PC-3 (cell line): ENCODE results near the gene SEMA3C. TPM values are rescaled to one million over a fixed set of nuclear protein-coding genes. Genes with fewer than 3 reads are reported as not detected.

ENCODE experiments used
- ATAC-seq: fragments of 200-7000 bp; cut with Tn5 transposase; 2 replicates; pipeline ENCODE4 v1.9.1; 2020; ENCODE audit warnings: mild to moderate bottlenecking, moderate library complexity
- BruUV-seq: library from RNA; stranded (reverse); fragments of 400-500 nt; replicated peaks from 2 replicates; lab custom pipeline; 2021; lab: Mats Ljungman, UMichigan
- CTCF ChIA-PET: fragments of 300-600 bp; sonication (Branson Sonifier 250); formaldehyde crosslinking; loops from one replicate; lab custom pipeline; 2022; ENCODE audit warnings: antibody characterized with exemption; lab: Charles Lee
- POLR2A ChIA-PET: fragments of 300-600 bp; sonication (Branson Sonifier 250); formaldehyde crosslinking; loops from one replicate; lab custom pipeline; 2022; ENCODE audit warnings: antibody characterized with exemption; ENCODE audit not compliant: unreplicated experiment; lab: Charles Lee
- DNase-seq: peaks from one replicate; pipeline ENCODE4 v3.0.0-alpha.2; 2015
- H2AFZ ChIP-seq: fragments of 300-600 bp; sonication (generic); 2 replicates; pipeline ENCODE4 v1.6.0; 2016; ENCODE audit warnings: antibody characterized with exemption, low read length
- H3F3A ChIP-seq: fragments of 300-600 bp; sonication (generic); one replicate; pipeline ENCODE4 v1.6.0; 2017; ENCODE audit warnings: antibody characterized with exemption, low read length, control low read depth, mild to moderate bottlenecking; ENCODE audit not compliant: unreplicated experiment
- H3K27ac ChIP-seq: fragments of 300-600 bp; sonication (generic); 2 replicates; pipeline ENCODE4 v1.5.1; 2016; ENCODE audit warnings: mild to moderate bottlenecking, low read length
- H3K27me3 ChIP-seq: fragments of 300-600 bp; sonication (generic); 2 replicates; pipeline ENCODE4 v1.6.1; 2016; ENCODE audit warnings: low read length, mixed read lengths
- H3K36me3 ChIP-seq: fragments of 300-600 bp; sonication (generic); 2 replicates; pipeline ENCODE4 v1.6.1; 2016; ENCODE audit warnings: low read depth, mixed run types, low read length, mixed read lengths
- H3K4me1 ChIP-seq: fragments of 300-600 bp; sonication (generic); 2 replicates; pipeline ENCODE4 v1.5.1; 2016; ENCODE audit warnings: low read length; ENCODE audit not compliant: insufficient read depth
- H3K4me2 ChIP-seq: fragments of 300-600 bp; sonication (generic); 2 replicates; pipeline ENCODE4 v1.6.0; 2016; ENCODE audit warnings: low read length
- H3K4me3 ChIP-seq: fragments of 300-600 bp; sonication (generic); 2 replicates; pipeline ENCODE4 v1.5.1; 2016; ENCODE audit warnings: mild to moderate bottlenecking, low read length, mixed read lengths
- H3K79me2 ChIP-seq: fragments of 300-600 bp; sonication (generic); 2 replicates; pipeline ENCODE4 v1.6.1; 2017; ENCODE audit warnings: low read length, mixed read lengths
- H3K9ac ChIP-seq: fragments of 300-600 bp; sonication (generic); 2 replicates; pipeline ENCODE4 v1.6.0; 2016; ENCODE audit warnings: mild to moderate bottlenecking, low read length
- H3K9me2 ChIP-seq: fragments of 300-600 bp; sonication (generic); replicated peaks from 2 replicates; pipeline ENCODE4 v1.6.1; 2016; ENCODE audit warnings: mixed run types, low read length, mixed read lengths
- H3K9me3 ChIP-seq: fragments of 300-600 bp; sonication (generic); 2 replicates; pipeline ENCODE4 v1.6.1; 2016; ENCODE audit warnings: low read length, mixed read lengths
- H4K20me1 ChIP-seq: fragments of 300-600 bp; sonication (generic); 2 replicates; pipeline ENCODE4 v1.6.1; 2016; ENCODE audit warnings: low read length, mixed read lengths
- CTCF ChIP-seq: fragments of 300-600 bp; sonication (generic); conservative IDR thresholded peaks from 2 replicates; pipeline ENCODE4 v1.5.1; 2017; ENCODE audit warnings: antibody characterized with exemption, low read depth, mild to moderate bottlenecking, low read length
- EZH2 ChIP-seq: fragments of 300-600 bp; sonication (generic); IDR thresholded peaks from one replicate; pipeline ENCODE4 v1.6.1; 2017; ENCODE audit warnings: antibody characterized with exemption, mild to moderate bottlenecking, low read length; ENCODE audit not compliant: unreplicated experiment
- EZH2phosphoT487 ChIP-seq: fragments of 300-600 bp; sonication (generic); IDR thresholded peaks from 2 replicates; pipeline ENCODE4 v1.6.1; 2018; ENCODE audit warnings: mild to moderate bottlenecking, antibody characterized with exemption, low read length, borderline replicate concordance
- intact Hi-C: fragments of 100-400 bp; cut with micrococcal nuclease; formaldehyde crosslinking; loops from 2 replicates; pipeline ENCODE4 v1.9.0; 2023
- total RNA-seq: library from RNA; depleted of rRNA; stranded (reverse); fragments of >200 nt; gene quantifications from 2 replicates; pipeline ENCODE4 v1.2.3, GENCODE V29; 2014

The SEMA3C gene
- total RNA-seq, 1 experiment from 2014 or later: 28.0 TPM

GRCh38 chr7:80837345-80837744, 81.5 kb downstream of the SEMA3C start:
- Histone ChIP-seq H3K36me3 (no peaks in the 10 kb centered on the region), H4K20me1 (no peaks in the 10 kb centered on the region), H3F3A (no peaks in the 10 kb centered on the region), H2AFZ (no peak overlapping the region), H3K27ac (no peak overlapping the region), H3K79me2 (peaks cover 28% of the 10 kb centered on the region), H3K4me1 (peaks cover 13% of the 10 kb centered on the region), H3K9me2 (no peaks in the 10 kb centered on the region), H3K9me3 (no peaks in the 10 kb centered on the region), H3K27me3 (no peaks in the 10 kb centered on the region), H3K9ac (no peak overlapping the region), H3K4me2 (no peak overlapping the region), H3K4me3 (no peak overlapping the region)
- DNase-seq (no peak), ATAC-seq (no peak)
- intact Hi-C loops: no loop called here
- ChIA-PET CTCF (no interaction called here), POLR2A (no interaction called here)
- BruUV-seq: no TSS peak
- no peak for TF ChIP-seq EZH2phosphoT487
- TF ChIP-seq CTCF: no peak
- no peak for TF ChIP-seq EZH2

GRCh38 chr7:80835251-80835650, 83.6 kb downstream of the SEMA3C start:
- no TSS peak for BruUV-seq

GRCh38 chr7:80833289-80834268, 85.3 kb downstream of the SEMA3C start:
- Histone ChIP-seq H3K4me1 (peaks cover 28% of the 10 kb centered on the region), H3K79me2 (peaks cover 30% of the 10 kb centered on the region)

More at GRCh38 chr7:80835251-80835650, 83.6 kb downstream of the SEMA3C start:
- Histone ChIP-seq H3K79me2 (peaks cover 26% of the 10 kb centered on the region), H3K4me1 (peaks cover 22% of the 10 kb centered on the region), H3F3A (no peaks in the 10 kb centered on the region), H3K27ac (no peak overlapping the region), H3K4me2 (no peak overlapping the region), H4K20me1 (no peaks in the 10 kb centered on the region), H3K9me2 (no peaks in the 10 kb centered on the region), H3K36me3 (no peaks in the 10 kb centered on the region), H3K9me3 (no peaks in the 10 kb centered on the region), H3K9ac (no peak overlapping the region), H3K4me3 (no peak overlapping the region), H3K27me3 (no peaks in the 10 kb centered on the region), H2AFZ (no peak overlapping the region)
- no peak for DNase-seq
- intact Hi-C loops: no loop called here
- CTCF ChIA-PET: no interaction called here
- POLR2A ChIA-PET: no interaction called here
- TF ChIP-seq EZH2: no peak
- TF ChIP-seq EZH2phosphoT487: no peak
- ATAC-seq: no peak

More at GRCh38 chr7:80833289-80834268, 85.3 kb downstream of the SEMA3C start:
- no peak overlapping the region for H3K4me3 ChIP-seq
- H3K9me2 ChIP-seq: no peaks in the 10 kb centered on the region
- no peaks in the 10 kb centered on the region for H3F3A ChIP-seq
- no peaks in the 10 kb centered on the region for H4K20me1 ChIP-seq
- no peaks in the 10 kb centered on the region for H3K27me3 ChIP-seq
- DNase-seq (no peak), ATAC-seq (no peak)
- no peak overlapping the region for H3K9ac ChIP-seq
- intact Hi-C loops: loop anchor here (5.0 kb wide), 1 partner anchor 69 kb away; no protein-coding TSS in a partner anchor
- H2AFZ ChIP-seq: no peak overlapping the region
- H3K9me3 ChIP-seq: no peaks in the 10 kb centered on the region
- H3K4me2 ChIP-seq: no peak overlapping the region
- no peaks in the 10 kb centered on the region for H3K36me3 ChIP-seq
- ChIA-PET CTCF (no interaction called here), POLR2A (no interaction called here)
- BruUV-seq: no TSS peak
- no peak overlapping the region for H3K27ac ChIP-seq
- TF ChIP-seq EZH2phosphoT487 (no peak), CTCF (no peak), EZH2 (no peak)
